ENCODE data around the gene MICALL1.

Gene MICALL1

GRCh38 chr22:37982938-37983859 lies 77.1 kb downstream of the MICALL1 start:
- no peak for DNase-seq (ENCODE audit: low spot score)

GRCh38 chr22:37983860-37984791 lies 78.0 kb downstream of the MICALL1 start, which contains the start of gene SOX10:
Gene SOX10, minus strand, starts transcription at chr22:37984555. Its CDS starts 771 bp downstream, at chr22:37983784.
- no peak for DNase-seq (ENCODE audit: low spot score)

GRCh38 chr22:37985050-37985585 lies 79.0 kb downstream of the MICALL1 start:
- DNase-seq (ENCODE audit: low spot score), result no peak

DNA sequence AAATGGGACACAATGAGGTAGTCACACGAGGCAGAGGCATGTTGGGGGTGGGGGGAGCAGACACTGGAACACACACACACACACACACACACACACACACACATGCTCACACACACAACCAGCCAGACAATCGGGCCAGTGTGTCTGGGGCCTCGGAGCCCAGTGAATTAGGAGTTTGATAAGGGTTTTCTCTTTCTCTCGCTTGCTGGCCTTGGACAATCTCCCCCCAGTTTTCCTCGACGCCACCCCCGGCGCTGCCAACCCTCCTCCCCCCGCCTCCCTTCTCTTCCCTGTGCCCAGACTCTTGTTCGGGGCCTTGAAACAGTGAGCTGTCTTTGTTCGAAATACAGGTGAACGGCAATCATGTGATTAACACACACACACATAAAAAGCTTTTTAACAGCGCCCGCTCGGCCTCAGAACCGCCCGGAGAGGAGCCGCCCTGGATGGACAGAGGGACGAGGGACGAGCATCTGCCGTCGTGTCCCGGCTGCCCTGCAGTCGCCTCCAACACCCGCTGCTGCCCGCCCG lies 79.7 kb downstream of the MICALL1 start:
- DNase-seq (ENCODE audit: low spot score), result no peak

DNA sequence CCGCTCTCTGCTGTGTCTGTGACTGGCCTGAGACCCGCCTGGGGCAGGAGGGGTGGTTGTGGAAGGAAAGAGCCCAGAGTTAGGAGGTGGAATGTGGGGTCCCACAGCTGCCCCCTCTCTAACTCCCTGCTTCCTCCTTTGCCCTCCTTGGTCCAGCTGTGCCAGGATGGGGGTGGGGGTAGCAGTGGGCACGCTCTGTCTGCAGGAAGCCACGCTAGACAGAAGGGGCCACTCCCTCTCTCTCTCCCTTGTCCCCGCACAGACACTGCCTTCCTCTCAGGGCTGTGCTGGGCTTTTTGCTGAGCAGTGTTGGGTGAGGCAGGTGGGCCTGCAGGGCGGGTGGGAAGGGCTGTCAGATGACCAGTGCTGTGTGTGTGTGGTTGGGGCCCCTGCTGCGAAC lies 80.3 kb downstream of the MICALL1 start:
- no peak for DNase-seq (ENCODE audit: low spot score)

GRCh38 chr22:37989146-37990045 lies 83.3 kb downstream of the MICALL1 start:
- DNase-seq (ENCODE audit: low spot score), result no peak

GRCh38 chr22:37990301-37990700 lies 84.2 kb downstream of the MICALL1 start:
- no peak for DNase-seq (ENCODE audit: low spot score)

- no peak for DNase-seq (ENCODE audit: low spot score)
These were observed 84.8 kb downstream of the MICALL1 start for GRCh38 chr22:37990862-37991261.

DNA sequence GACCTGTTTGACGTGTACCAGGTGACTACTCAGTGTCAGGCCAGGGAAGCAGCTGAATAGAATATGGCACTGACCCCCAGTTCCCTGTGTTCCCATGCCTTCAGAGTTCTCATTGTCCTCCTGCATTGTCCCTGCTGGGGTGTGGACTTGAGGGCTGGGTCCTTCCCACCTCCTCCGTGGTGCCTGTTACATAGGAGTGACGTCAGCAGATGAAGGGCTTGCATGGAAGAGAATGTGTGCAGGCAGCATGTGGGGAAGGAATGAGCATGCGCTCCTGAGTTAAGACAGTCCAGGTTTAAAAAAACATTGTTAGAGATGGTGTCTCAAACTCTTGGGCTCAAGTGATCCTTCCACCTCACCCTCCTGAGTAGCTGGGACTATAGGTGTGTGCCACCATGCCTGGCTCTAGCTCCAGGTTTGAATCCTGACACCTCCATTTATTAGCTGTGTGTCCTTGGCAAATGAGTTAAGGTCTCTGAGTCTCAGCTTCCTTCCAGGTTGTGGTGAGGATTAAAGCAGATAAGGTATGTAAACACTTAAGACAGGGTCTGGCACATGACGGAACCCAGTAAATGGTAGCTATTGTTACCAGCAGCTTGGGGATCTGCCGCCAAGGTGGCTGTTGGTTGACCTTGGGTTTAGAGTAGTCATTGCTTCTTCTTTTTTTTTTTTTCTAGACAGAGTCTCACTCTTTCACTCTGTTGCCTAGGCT lies 85.8 kb downstream of the MICALL1 start:
- DNase-seq (ENCODE audit: low spot score), result no peak
